Progenitor cell of endocrine pancreas (in vitro differentiated cells): ENCODE results near the gene PRSS3. TPM values are rescaled to one million over a fixed set of nuclear protein-coding genes. Genes with fewer than 3 reads are reported as not detected.
"Not testable (repeated sequence)": the region's sequence is repeated elsewhere in the genome, so short reads cannot be mapped to it uniquely, and the experiment has no call there.

ENCODE experiments used
- DNase-seq: peaks from one replicate; pipeline ENCODE4 v3.0.0; 2021; ENCODE audit warnings: low spot score; ENCODE audit not compliant: unreplicated experiment
- H3K27ac Mint-ChIP-seq: 2 replicates; pipeline ENCODE4 v1.8.0; 2021; ENCODE audit warnings: mild to moderate bottlenecking, moderate library complexity, mixed read lengths
- H3K27me3 Mint-ChIP-seq: 2 replicates; pipeline ENCODE4 v1.8.0; 2021; ENCODE audit warnings: mixed read lengths
- H3K36me3 Mint-ChIP-seq: 2 replicates; pipeline ENCODE4 v1.8.0; 2022; ENCODE audit warnings: mixed read lengths; ENCODE audit not compliant: insufficient read depth
- H3K4me1 Mint-ChIP-seq: 2 replicates; pipeline ENCODE4 v1.8.0; 2021; ENCODE audit warnings: low read depth, mixed read lengths
- H3K4me3 Mint-ChIP-seq: 2 replicates; pipeline ENCODE4 v1.8.0; 2021; ENCODE audit warnings: low read depth, mild to moderate bottlenecking, moderate library complexity, mixed read lengths
- H3K9me3 Mint-ChIP-seq: 2 replicates; pipeline ENCODE4 v1.8.0; 2021; ENCODE audit warnings: low read depth, mixed read lengths
- CTCF ChIP-seq: fragments of 200-600 bp; sonication (generic); IDR thresholded peaks from one replicate; pipeline ENCODE4 v1.5.0; 2021; ENCODE audit warnings: antibody characterized with exemption, mild to moderate bottlenecking; ENCODE audit not compliant: unreplicated experiment
- total RNA-seq: library from RNA; stranded (reverse); gene quantifications from 2 replicates; pipeline ENCODE4 v1.2.1, GENCODE V29; 2021

Gene PRSS3
- total RNA-seq, 1 donor from 2014 or later = not detected

DNA sequence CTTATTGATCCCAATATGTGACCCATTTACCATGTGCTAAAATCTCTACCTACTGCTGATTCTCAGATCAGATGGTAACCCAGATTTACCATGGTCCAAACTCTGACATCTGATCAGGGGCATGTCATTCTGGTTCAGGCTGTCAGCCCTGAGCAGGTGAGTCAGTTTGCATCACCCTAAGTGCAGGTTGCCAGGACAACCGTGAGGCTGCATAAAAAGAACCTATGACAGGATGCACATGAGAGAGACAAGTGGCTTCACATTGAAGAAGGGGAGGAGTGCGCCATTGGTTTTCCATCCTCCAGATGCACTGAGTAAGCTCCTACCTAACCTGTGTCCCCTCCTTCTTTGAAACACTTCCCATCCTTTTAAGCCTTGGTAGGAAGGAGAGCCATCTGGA, 801 bp upstream of the PRSS3 start:
- Mint-ChIP-seq H3K9me3 (no peaks in the 10 kb centered on the region), H3K4me1 (peaks cover 2% of the 10 kb centered on the region), H3K27me3 (peaks cover 5% of the 10 kb centered on the region), H3K36me3 (no peaks in the 10 kb centered on the region), H3K27ac (no peak overlapping the region), H3K4me3 (no peak overlapping the region)
- no peak for TF ChIP-seq CTCF
- no peak for DNase-seq

DNA sequence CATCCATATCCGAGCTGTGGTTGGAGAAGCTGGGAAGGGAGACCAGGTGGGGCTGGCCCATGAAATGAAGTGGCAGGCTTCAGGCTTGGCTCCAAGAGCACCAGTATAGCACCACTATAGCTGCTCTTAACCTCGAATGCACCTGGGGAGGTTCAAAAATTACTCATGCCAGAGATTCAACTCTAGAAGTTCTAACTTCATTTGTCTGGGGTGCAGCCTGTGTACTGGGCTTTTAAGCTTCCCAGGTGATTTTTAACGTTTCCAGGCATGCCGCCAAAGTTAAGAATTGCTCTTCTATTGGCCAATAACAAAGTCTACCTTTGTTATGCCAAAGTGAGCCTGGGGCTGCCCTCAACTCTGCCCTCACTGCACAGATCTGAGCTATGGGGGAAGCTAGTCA, 458 bp downstream of the PRSS3 start:
- Mint-ChIP-seq H3K27me3 (peaks cover 5% of the 10 kb centered on the region), H3K4me1 (peaks cover 2% of the 10 kb centered on the region), H3K27ac (no peak overlapping the region), H3K4me3 (no peak overlapping the region), H3K36me3 (no peaks in the 10 kb centered on the region), H3K9me3 (no peaks in the 10 kb centered on the region)
- no peak for TF ChIP-seq CTCF
- no peak for DNase-seq

- H3K4me1 Mint-ChIP-seq, DNase-seq, H3K4me3 Mint-ChIP-seq, H3K27me3 Mint-ChIP-seq, H3K36me3 Mint-ChIP-seq, H3K27ac Mint-ChIP-seq, H3K9me3 Mint-ChIP-seq: not testable (repeated sequence)
Observed at GRCh38 chr9:33796679-33797078, 1.3 kb downstream of the PRSS3 start.

- H3K4me1 Mint-ChIP-seq = peaks cover 2% of the 10 kb centered on the region
- H3K27ac Mint-ChIP-seq = no peak overlapping the region
- no peak for TF ChIP-seq CTCF
- no peaks in the 10 kb centered on the region for H3K36me3 Mint-ChIP-seq
- no peaks in the 10 kb centered on the region for H3K9me3 Mint-ChIP-seq
- H3K4me3 Mint-ChIP-seq = no peak overlapping the region
- peaks cover 5% of the 10 kb centered on the region for H3K27me3 Mint-ChIP-seq
- no peak for DNase-seq
Observed at GRCh38 chr9:33797837-33798236, 2.5 kb downstream of the PRSS3 start.

DNA sequence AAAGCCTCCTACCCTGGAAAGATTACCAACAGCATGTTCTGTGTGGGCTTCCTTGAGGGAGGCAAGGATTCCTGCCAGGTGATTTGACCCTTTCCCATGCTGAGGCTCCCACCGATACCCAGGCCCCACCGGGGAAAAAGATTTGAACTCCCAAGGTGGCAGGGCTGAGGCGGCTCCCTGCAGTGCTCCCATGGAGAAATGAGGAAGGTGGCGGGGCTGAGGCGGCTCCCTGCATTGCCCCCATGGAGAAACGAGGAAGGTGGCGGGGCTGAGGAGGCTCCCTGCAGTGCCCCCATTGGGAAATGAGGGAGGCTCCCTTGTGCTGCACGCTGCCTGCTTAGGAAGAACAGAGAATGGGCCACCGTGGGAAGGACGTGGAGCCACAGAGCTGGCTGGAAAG, 3.2 kb downstream of the PRSS3 start:
- no peak for TF ChIP-seq CTCF
- no peak for DNase-seq
- Mint-ChIP-seq H3K4me1 (peaks cover 2% of the 10 kb centered on the region), H3K27ac (no peak overlapping the region), H3K36me3 (no peaks in the 10 kb centered on the region), H3K4me3 (no peak overlapping the region), H3K9me3 (no peaks in the 10 kb centered on the region), H3K27me3 (peaks cover 8% of the 10 kb centered on the region)

GRCh38 chr9:33799928-33800704, 4.8 kb downstream of the PRSS3 start:
- Mint-ChIP-seq H3K27me3 (peaks cover 5% of the 10 kb centered on the region), H3K4me3 (no peak overlapping the region), H3K9me3 (no peaks in the 10 kb centered on the region), H3K4me1 (peaks cover 2% of the 10 kb centered on the region), H3K36me3 (no peaks in the 10 kb centered on the region), H3K27ac (no peak overlapping the region)
- no peak for DNase-seq
- TF ChIP-seq CTCF = no peak
